ENCODE measurements around the gene ABHD17A. TPM values are rescaled to one million over a fixed set of nuclear protein-coding genes. Genes with fewer than 3 reads are reported as not detected.

The ABHD17A gene
- total and polyA plus RNA-seq, 2 of the 8 experiments (the other 6 are each of a cell fraction or from before 2014, with no cell fraction given), result 41.2 to 87.4 TPM

DNA sequence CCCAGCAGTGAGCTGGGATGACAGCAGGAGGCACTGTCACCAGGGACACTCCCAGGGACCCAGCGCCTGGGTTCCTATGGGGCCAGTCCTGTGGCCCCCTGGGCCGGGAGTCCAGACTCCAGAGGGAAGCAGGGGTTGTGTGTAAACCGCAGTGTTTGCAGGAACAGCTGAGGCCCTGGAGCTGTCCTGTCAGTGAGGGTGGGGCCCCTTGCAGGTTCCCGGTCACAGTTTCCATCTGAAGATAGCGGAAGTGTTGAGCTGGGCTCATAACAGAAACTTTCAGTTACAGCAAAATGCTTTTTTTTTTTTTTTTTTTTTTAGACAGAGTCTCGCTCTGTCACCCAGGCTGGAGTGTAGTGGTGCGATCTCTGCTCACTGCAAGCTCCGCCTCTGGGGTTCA lies 38.0 kb upstream of the ABHD17A start (continued):
- no peak for TF ChIP-seq SIN3A (conservative IDR thresholded peaks at IDR 0.05 in 1 of 2, IDR thresholded peaks at IDR 0.05 in 1 of 2; ENCODE audit: low read depth in 1 of 2, low read length in 2 of 2)
